ENCODE data around the gene MYO1E. TPM values are rescaled to one million over a fixed set of nuclear protein-coding genes. Genes with fewer than 3 reads are reported as not detected.

MYO1E gene
- total and polyA plus RNA-seq, 4 donors, result 6.7 to 70.9 (median 21.6) TPM

DNA sequence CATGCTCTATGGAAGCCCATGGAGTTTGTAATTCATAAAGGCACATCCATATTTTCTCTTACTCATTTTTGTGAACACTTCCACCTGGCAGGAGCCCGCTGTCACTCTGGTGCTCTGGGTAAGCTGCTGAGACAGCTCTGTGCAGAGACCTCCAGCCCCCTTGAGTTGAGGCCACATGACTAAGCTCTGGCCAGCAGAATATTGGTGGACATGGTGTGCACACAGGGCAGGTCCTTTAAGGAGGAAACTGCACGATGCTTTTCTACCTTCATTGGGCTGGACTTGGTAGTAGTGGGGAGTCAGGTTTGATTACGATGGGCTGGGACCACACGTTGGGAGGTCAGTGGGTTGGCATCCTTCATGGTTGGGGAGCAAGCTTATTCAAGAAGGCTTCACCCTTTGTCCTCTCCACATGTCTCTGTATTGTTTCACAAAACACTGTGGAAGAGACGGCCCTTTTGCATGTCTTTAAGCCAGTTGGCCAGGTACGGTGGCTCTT is 238.7 kb downstream of the MYO1E start:
- Histone ChIP-seq H3K27ac (ENCODE audit: low read depth in 1 of 2, low read length in 2 of 2) (no peak overlapping the region), H3K27me3 (ENCODE audit: control insufficient read depth in 4 of 4, insufficient read depth in 4 of 4, low read length in 3 of 4) (no peaks in the 10 kb centered on the region), H3K9ac (ENCODE audit: low read depth in 1 of 2, low read length in 2 of 2) (no peak overlapping the region), H3K9me3 (ENCODE audit: control insufficient read depth in 4 of 4, low read length in 3 of 4) (peaks cover 0 to 2% (median 0%) of the 10 kb centered on the region in 4 donors), H3K36me3 (ENCODE audit: control insufficient read depth in 4 of 4, insufficient read depth in 3 of 4, low read depth in 1 of 4, low read length in 3 of 4) (peaks cover 7 to 42% (median 32%) of the 10 kb centered on the region in 4 donors), H3K4me1 (ENCODE audit: control insufficient read depth in 4 of 4, insufficient read depth in 4 of 4, low read length in 3 of 4) (no peaks in the 10 kb centered on the region), H3K4me3 (ENCODE audit: low read depth in 1 of 3, low read length in 3 of 3) (no peak overlapping the region)
- DNase-seq (ENCODE audit: low spot score), result no peak
- TF ChIP-seq SP1 (IDR thresholded peaks at IDR 0.05), result no peak
- TF ChIP-seq, protein P1, sequence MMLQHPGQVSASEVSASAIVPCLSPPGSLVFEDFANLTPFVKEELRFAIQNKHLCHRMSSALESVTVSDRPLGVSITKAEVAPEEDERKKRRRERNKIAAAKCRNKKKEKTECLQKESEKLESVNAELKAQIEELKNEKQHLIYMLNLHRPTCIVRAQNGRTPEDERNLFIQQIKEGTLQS (IDR thresholded peaks at IDR 0.05), result no peak
- TF ChIP-seq, protein P2, sequence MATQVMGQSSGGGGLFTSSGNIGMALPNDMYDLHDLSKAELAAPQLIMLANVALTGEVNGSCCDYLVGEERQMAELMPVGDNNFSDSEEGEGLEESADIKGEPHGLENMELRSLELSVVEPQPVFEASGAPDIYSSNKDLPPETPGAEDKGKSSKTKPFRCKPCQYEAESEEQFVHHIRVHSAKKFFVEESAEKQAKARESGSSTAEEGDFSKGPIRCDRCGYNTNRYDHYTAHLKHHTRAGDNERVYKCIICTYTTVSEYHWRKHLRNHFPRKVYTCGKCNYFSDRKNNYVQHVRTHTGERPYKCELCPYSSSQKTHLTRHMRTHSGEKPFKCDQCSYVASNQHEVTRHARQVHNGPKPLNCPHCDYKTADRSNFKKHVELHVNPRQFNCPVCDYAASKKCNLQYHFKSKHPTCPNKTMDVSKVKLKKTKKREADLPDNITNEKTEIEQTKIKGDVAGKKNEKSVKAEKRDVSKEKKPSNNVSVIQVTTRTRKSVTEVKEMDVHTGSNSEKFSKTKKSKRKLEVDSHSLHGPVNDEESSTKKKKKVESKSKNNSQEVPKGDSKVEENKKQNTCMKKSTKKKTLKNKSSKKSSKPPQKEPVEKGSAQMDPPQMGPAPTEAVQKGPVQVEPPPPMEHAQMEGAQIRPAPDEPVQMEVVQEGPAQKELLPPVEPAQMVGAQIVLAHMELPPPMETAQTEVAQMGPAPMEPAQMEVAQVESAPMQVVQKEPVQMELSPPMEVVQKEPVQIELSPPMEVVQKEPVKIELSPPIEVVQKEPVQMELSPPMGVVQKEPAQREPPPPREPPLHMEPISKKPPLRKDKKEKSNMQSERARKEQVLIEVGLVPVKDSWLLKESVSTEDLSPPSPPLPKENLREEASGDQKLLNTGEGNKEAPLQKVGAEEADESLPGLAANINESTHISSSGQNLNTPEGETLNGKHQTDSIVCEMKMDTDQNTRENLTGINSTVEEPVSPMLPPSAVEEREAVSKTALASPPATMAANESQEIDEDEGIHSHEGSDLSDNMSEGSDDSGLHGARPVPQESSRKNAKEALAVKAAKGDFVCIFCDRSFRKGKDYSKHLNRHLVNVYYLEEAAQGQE (IDR thresholded peaks at IDR 0.05), result no peak
- TF ChIP-seq, protein P3, sequence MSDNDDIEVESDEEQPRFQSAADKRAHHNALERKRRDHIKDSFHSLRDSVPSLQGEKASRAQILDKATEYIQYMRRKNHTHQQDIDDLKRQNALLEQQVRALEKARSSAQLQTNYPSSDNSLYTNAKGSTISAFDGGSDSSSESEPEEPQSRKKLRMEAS (IDR thresholded peaks at IDR 0.05), result no peak
- TF ChIP-seq YY1 (IDR thresholded peaks at IDR 0.05), result no peak
- 98% methylated on average over 6 of the region's 6 CpGs for WGBS

DNA sequence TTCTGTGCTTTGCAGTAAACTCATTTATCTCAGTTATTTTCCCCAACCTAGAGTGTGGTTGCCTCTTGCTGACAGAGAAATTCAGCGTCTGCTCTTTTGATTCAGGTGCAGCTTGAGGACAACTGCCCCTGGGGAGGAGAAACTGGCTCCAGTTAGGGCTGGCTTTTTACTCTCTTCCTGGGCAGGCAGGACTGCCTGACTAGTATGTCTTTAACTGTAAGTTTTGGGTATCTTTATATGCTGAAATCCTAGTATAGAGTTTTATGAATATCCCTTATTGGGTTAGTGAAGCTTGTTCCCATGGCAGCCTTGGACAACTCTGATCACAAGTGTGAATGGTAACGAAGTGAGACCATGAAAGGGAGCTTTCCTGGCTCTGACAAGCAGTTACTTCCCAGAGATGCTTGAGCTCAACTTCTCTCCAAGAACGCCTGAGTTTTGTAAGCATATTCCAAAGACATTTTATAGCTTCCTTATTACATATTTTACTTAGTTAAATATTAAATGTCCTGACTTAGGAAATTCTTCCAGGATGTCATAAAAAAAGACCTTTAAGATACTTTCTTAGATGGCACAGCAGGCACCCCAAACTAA is 240.6 kb downstream of the MYO1E start:
- Histone ChIP-seq H3K36me3 (ENCODE audit: control insufficient read depth in 4 of 4, insufficient read depth in 3 of 4, low read depth in 1 of 4, low read length in 3 of 4) (peaks cover under 1 to 29% (median 25%) of the 10 kb centered on the region in 4 donors), H3K9ac (ENCODE audit: low read depth in 1 of 2, low read length in 2 of 2) (no peak overlapping the region), H3K4me1 (ENCODE audit: control insufficient read depth in 4 of 4, insufficient read depth in 4 of 4, low read length in 3 of 4) (no peaks in the 10 kb centered on the region), H3K27me3 (ENCODE audit: control insufficient read depth in 4 of 4, insufficient read depth in 4 of 4, low read length in 3 of 4) (no peaks in the 10 kb centered on the region), H3K9me3 (ENCODE audit: control insufficient read depth in 4 of 4, low read length in 3 of 4) (peaks cover 0 to 3% (median under 1%) of the 10 kb centered on the region in 4 donors), H3K27ac (ENCODE audit: low read depth in 1 of 2, low read length in 2 of 2) (no peak overlapping the region), H3K4me3 (ENCODE audit: low read depth in 1 of 3, low read length in 3 of 3) (no peak overlapping the region)
- DNase-seq (ENCODE audit: low spot score), result no peak
- 86% methylated on average over 3 of the region's 3 CpGs for WGBS
- TF ChIP-seq HNF4G (IDR thresholded peaks at IDR 0.05), result no peak
- TF ChIP-seq, protein P4, sequence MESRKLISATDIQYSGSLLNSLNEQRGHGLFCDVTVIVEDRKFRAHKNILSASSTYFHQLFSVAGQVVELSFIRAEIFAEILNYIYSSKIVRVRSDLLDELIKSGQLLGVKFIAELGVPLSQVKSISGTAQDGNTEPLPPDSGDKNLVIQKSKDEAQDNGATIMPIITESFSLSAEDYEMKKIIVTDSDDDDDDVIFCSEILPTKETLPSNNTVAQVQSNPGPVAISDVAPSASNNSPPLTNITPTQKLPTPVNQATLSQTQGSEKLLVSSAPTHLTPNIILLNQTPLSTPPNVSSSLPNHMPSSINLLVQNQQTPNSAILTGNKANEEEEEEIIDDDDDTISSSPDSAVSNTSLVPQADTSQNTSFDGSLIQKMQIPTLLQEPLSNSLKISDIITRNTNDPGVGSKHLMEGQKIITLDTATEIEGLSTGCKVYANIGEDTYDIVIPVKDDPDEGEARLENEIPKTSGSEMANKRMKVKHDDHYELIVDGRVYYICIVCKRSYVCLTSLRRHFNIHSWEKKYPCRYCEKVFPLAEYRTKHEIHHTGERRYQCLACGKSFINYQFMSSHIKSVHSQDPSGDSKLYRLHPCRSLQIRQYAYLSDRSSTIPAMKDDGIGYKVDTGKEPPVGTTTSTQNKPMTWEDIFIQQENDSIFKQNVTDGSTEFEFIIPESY (IDR thresholded peaks at IDR 0.05), result no peak
- TF ChIP-seq, protein P5, sequence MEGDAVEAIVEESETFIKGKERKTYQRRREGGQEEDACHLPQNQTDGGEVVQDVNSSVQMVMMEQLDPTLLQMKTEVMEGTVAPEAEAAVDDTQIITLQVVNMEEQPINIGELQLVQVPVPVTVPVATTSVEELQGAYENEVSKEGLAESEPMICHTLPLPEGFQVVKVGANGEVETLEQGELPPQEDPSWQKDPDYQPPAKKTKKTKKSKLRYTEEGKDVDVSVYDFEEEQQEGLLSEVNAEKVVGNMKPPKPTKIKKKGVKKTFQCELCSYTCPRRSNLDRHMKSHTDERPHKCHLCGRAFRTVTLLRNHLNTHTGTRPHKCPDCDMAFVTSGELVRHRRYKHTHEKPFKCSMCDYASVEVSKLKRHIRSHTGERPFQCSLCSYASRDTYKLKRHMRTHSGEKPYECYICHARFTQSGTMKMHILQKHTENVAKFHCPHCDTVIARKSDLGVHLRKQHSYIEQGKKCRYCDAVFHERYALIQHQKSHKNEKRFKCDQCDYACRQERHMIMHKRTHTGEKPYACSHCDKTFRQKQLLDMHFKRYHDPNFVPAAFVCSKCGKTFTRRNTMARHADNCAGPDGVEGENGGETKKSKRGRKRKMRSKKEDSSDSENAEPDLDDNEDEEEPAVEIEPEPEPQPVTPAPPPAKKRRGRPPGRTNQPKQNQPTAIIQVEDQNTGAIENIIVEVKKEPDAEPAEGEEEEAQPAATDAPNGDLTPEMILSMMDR (IDR thresholded peaks at IDR 0.05; ENCODE audit: low read depth, low read length, missing input control), result no peak
- TF ChIP-seq RAD21 (IDR thresholded peaks at IDR 0.05), result no peak
- TF ChIP-seq, protein P2 (IDR thresholded peaks at IDR 0.05), result no peak
- no peak for TF ChIP-seq FOXA1 (IDR thresholded peaks at IDR 0.05)
- TF ChIP-seq TAF1 (conservative IDR thresholded peaks at IDR 0.05), result no peak
- no peak for TF ChIP-seq GABPA (IDR thresholded peaks at IDR 0.05 in 1 of 2, conservative IDR thresholded peaks at IDR 0.05 in 1 of 2)
- TF ChIP-seq, protein P1 (IDR thresholded peaks at IDR 0.05), result no peak
- no peak for TF ChIP-seq SP1 (IDR thresholded peaks at IDR 0.05)
- no peak for TF ChIP-seq YY1 (IDR thresholded peaks at IDR 0.05)
- TF ChIP-seq NR2F2 (IDR thresholded peaks at IDR 0.05), result no peak
- TF ChIP-seq EGR1 (IDR thresholded peaks at IDR 0.05; ENCODE audit: low read depth in 2 of 2), result no peak
- TF ChIP-seq RXRA (IDR thresholded peaks at IDR 0.05), result no peak
- no peak for TF ChIP-seq FOXA2 (IDR thresholded peaks at IDR 0.05)
- TF ChIP-seq, protein P3 (IDR thresholded peaks at IDR 0.05), result no peak
- TF ChIP-seq JUND (IDR thresholded peaks at IDR 0.05), result no peak
- TF ChIP-seq HNF4A (conservative IDR thresholded peaks at IDR 0.05), result no peak

All from liver (tissue), 9 donors.